Medulla oblongata (tissue), 1 donor: Measurements from ENCODE around the gene GABRR3.
A peak's percentile ranks its signal among the peaks of the same experiment; 100 is the strongest.
"Not testable (repeated sequence)": the region's sequence is repeated elsewhere in the genome, so short reads cannot be mapped to it uniquely, and the experiment has no call there.

ENCODE experiments used
- DNase-seq: peaks from one replicate; pipeline ENCODE4 v3.0.0-alpha.2; 2015; ENCODE audit errors: extremely low spot score

GABRR3 gene

DNA sequence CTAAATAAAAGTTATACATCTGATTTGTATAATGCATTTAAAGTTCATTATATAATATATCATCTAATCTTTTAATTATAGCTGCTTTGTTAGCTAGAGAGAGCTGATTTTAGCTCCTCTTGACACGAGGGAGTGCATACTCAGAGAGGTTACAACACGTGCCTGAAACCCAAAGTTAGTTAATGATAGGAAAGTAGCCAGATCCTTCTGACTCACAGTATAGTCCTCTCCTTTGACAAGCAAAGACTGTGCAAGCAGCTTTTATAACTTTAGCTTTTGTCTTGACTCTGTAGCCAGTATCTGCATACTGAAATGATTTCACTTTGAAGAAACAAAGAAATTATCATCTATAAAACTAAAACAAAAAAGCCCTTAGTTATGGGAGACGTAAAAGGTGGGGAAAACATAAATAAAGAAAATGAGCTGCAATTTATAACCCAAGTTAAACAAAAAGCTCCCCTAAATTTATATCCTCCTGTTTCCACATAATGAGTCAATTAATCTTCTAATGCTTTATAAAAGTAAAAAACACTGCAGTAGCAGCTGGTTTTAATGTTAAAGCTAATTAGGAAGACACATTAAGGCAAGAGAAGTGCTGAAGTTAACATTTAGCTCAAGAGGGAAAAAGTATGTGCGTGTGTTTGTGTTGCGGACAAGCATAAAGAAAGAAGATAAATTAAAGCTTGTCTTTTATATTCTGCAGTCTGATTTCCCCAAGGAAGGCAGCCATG lies 13.1 kb downstream of the GABRR3 start:
- no peak for DNase-seq

DNA sequence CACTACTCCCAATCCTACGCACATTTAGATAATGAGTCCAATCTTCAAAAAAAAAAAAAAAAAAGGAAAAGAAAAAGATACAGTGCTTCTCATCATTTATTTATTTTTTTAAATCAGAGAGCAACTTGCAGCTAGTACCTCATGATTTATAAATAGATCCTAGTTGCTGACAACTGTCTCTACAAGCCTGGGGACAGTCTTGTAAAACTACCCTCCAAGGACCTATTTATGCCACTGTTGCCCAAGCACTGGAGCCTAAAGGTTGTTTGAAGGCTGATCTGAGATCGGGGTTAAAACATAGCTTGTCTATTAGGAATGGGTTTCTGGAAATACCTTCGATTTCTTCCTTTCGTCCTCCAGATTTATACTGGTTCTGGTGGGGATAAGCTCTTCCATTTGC lies 14.7 kb downstream of the GABRR3 start:
- no peak for DNase-seq

DNA sequence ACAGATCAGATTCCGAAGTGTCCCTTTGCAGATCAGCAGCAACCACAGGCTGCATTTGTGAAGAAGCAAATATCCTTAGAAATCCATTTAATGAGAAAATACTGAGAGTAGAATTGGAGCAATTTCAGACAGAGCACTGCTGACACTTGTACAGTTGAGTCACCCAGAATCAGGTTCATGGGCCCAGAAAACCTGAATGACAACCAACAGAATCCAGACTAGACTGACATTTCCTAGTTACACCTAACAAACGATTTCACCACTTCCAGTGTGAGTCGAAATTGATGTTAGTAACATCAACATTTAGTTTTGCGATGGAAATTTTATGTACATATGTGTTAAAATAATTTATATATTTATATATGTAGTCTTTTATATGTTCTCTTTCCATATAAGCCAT lies 16.8 kb downstream of the GABRR3 start:
- DNase-seq = no peak

DNA sequence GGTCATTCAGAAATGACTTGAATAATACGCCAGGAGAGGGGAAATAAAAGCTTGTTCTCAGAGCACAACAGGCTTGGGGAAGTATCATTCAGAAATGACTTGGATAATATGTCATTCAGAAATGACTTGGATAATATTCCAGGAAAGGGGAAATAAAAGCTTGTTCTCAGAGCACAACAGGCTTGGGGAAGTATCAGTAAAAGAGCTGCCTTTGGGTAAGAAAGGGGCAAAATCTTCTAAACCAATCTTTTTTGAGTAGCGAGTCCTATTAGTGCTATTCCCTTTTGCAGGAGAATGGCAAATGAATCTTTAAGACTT lies 20.9 kb downstream of the GABRR3 start:
- no peak for DNase-seq

DNA sequence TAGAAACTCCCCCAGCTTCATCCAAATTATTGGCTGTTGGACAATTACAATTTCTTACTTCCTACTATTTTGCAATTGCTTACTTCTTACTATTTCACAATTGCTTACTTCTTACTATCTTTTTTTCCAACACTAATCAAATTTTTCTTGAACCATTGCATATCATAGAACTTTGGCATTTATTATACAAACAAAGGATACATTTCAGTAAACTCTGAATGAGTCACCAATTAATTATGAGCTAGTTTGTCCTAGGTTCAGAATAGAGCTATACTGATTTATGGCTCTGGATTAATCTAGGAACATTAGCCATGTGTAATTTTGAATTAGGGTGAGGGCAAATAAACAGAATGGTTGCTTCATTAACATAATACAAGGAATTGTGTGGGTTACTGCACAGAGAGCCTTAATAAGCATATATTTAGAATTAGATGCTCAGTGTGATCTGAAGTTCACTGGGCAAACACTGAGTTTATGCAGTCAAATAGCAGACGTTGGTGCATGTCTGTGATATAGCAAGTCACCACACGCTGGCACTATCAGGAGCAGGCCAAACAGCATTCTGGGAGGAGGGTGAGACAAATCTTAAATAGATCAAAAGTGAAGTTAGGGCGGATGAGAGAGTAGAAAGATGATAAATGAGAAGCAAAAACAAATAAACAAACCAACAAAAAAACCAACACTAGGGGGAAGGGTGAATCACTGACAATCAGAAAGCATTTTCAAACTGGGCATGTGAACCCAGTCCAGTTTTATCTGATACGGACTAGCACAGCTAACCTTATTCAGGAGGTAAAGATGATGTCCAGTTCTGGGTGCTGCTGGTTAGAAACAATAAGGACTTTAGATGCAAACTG lies 21.5 kb downstream of the GABRR3 start:
- DNase-seq = no peak

DNA sequence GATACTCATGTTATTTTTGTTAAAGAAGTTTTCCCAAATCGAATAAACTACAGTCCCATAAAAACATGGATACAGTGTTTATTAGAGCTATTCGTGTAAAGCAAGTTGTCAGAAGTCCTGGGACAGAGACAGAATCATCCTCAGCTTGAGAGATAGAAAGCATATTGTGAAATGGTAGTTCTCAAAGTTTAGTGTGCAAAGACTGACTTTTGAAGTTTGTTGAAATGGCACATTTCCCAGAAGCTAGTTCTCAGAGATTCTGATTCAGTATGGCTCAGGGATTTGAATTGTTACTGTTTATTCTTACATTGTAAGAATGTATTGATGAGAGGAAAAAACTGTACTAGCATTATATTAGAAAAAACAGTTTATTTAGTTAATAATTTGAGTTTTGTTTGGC lies 22.1 kb downstream of the GABRR3 start:
- DNase-seq = peak; percentile 19

DNA sequence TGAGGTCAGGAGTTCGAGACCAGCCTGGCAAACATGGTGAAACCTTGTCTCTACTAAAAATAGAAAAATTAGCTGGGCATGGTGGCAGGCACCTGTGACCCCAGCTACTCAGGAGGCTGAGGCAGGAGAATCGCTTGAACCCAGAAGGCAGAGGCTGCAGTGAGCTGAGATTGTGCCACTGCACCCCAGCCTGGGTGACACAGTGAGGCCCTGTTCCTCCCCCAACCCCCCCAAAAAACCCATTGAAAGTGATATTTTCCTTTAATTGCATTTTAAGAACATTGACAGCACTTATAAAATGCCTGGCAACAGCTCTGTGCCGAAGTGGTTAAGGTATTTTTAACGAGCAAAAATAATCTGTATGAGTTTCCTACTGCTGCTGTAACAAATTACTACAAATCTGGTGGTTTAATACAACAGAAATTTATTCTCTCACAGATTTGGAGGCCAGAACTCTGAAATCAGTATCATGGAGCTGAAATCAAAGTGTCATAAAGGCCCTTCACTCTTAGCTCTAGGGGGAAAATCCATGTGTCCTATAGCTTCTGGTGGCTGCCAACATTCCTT lies 24.1 kb downstream of the GABRR3 start:
- DNase-seq = not testable (repeated sequence)

DNA sequence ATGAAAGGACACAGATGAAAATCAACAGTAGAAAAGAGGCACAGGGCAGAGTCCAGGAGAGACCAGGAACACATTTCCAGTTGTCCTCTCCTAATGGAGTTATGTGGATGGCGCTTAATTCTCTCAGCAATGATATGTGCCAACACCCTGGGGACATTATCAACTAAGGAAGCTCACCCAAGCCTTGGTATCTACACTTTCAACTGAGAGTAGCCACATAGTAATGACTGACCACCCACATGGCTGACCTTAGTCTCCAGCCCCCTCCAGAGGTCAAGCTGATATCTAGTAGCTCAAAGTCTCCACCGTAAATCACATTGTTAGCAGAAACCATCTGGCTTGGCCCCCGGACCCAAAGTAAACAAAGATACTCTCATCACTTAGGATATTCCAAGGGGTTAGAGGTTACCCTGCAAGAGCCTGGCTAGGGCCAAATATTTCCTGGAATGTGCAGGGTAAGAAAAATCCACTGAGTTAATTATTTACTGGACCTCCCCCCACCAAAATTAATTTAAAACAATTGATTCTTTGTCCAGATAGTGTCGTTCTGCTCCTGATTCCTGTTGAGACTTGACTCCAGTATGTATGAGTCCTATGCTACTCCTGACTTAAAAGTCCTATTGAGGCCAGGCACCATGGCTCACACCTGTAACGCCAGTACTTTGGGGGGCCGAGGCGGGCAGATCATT lies 24.8 kb downstream of the GABRR3 start:
- DNase-seq = no peak

DNA sequence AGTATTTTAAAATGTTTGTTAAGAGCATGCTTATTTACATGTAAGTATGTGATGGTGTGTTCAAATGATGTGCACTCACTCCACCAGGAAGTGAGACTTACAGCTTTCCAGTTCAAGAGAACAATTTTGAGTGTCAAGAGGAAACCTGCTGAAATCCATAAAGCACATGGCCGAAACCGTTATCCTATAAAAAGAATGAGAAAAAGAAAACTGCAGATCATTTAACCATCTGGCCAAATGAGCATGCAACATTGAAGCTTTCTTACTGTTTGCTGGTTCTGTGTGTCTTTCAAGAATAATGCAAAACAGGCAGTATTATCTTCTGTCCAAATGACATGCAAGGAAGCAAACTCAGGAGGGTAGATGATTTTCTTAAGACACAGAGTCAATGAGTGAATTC lies 26.3 kb downstream of the GABRR3 start:
- no peak for DNase-seq

DNA sequence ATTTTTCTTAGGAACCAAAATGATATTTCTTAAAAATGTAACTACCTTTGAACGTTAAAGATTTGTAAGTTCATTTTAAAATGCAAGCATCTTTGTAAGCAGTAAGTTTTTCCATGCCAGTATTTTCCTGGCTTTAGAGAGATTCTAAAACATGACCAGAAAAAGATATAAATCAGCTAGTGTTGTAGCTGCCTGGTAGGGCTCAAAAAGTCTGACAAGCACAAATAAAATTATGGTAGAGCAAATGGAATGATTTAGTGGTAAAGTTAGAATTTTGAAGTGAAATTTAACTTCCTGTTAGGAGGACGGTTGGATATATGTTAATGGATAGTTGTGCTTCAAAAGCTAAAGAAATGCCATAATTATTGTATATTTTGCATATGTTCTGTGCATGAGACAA lies 29.7 kb downstream of the GABRR3 start:
- no peak for DNase-seq

DNA sequence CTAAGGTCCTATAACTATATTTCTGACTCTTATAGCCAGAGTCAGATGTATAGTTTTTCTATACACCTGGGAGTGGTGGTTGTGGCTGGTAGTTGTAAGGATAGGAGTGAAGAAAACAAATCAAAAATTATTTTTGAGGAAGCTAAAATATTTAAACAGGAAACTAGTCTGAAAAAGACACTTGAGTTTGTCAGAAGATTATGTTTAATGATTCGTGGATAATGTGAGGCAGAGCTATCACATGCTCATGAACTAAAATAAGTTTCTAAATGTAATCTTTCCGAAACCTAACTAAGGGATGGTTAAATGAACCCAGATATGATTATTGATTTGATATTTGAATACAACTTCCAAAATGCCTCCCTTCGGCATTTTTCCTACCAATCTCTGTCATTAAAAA lies 30.4 kb downstream of the GABRR3 start:
- DNase-seq = no peak

DNA sequence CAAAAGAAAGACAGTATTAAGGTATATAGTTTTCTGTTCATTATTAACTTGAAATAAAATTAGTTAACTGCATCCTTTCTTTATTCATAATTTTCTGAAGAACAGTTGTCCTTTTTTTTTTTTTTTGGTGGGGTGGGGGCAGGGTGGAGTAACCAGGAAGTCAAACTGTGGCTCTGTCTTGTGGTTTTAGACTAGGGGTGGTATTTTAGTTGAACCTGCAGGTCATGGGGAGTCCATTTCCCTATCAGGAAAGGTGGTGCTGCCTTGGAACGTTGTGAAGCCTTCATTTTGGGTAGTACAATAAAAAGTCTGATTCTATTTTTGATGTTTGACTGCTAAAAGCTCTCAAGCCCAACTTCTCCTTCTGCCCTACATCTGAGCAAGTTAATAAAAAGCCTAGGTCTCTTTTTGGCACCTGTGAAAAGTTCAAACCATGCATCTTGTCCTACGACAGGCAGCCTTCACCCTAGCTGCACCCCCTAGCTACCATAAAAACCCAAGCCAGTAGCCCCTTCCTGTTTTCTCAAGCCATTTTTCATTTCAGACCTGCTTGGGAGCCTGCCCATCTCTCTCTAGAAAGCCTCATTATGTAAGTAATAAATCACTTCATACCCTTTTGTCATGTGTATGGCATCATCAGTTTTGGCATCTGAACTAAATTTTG lies 31.7 kb downstream of the GABRR3 start:
- DNase-seq = no peak

DNA sequence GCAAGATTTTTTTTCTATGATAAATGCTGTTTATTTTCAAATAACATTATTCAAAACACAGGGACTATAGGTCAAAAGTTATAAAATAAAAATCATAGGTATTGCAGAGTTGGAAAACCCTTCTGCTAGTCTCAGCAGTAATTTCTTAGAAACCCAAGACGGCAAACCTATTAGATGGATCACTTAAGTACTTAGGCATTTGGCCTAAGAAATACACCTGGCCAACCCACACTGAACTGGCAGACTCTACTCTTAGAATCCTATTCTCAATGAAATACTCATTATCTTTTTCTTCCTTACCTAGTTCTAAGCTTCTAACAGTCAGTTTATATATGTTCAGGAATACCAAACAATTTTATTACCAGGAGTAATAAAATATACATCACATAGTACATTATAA lies 32.4 kb downstream of the GABRR3 start:
- no peak for DNase-seq

DNA sequence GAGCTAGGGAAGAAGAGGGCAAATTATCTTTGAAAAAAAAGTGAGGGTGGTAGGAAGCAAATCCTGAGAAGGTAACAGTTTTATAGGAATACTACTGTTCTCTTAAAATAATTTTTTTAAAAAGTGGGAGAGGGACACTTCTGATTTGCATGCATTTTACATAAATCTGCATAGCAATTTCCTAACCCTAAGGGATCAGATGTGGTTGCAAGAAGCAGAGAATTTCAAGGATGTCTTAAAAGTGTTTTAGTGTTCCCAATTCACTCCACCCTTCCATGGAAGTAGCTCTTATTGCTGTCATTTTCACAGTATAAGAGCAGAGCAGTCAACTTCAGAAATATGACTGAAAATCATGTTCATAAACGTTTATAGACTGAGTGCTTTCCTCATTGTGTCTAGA lies 35.1 kb downstream of the GABRR3 start:
- no peak for DNase-seq

DNA sequence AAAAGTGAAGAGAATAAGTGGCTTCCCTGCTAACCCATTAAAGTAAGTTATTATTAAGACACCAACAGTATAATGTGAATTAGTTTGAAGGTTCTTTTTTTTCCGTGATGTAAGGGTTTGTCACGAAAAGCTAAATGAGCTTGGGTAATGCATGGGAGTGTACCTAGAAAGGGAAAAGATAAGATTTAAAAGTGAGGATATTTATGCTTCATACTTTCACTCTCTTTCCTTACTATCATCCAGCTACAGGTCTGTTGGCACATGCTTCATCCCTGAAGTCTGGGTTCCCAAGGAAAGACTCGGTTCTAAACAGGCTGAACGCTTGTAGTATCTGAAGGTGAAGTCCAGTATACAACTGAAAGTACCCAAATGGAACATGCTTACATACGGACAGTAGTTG lies 36.0 kb downstream of the GABRR3 start:
- no peak for DNase-seq

DNA sequence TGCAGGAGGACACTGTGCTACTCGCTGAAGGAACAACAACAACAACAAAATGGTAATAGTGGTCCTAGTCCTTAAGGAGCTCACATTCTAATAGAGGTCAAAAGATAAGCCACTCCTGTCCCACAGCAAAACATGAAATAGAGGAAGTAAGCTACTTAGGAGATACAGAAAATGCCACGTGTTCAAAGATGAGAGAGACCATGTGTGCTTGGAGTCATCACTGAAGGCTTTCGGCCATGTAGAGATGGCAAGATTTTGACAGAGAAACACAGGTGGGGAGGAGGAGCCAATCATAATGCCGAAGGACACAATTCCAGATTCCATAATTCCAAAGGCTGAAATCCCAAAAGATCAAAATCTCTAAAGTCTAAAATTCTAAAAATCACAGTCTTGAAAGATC lies 38.1 kb downstream of the GABRR3 start:
- no peak for DNase-seq

DNA sequence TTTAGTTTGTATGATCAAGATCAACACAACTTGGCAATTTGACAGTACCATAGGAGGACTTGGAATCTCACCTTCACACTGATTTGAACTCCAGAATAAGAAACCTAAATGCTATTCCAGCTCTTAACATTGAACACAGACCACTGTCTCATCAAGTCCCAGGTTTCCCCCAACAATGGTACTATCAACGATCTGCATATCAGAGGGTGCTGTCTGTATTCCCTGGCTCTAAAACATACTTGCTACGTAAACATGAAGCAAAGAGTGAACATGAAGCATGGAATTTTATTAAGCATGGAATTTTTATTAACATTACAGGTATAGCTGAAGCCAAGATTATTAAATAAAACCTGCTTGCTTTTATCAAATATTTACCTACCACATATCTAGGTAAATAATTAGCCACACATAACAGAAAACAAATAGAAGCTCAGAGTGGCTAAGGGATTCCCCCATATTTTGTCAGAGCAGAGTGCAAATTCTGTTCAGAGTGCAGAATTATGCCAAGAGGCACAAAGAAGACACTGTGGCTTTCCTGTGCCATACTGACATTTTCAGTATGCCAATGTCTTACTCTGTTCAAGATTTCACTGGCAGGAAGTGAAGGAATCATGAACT lies 40.7 kb downstream of the GABRR3 start:
- DNase-seq = no peak

DNA sequence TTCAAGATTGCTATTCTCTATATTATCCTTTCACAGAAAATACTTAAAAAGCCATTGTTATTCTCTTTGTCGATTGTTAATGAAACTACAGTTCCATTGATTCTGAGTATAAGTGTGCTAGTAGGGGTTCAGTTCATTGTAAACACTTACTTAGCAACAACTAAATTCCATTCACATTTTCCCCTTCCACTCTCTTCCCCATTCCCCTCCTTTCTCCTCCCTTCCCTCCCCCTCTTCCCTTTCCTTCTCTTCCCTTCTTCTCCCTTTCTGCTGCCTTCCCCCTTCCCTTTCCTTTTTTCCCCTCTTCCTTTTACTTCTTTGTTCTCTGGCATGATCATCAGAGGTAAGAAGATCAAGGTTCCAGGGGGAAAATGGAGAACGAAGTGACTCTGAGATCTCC lies 41.6 kb downstream of the GABRR3 start:
- DNase-seq = no peak

DNA sequence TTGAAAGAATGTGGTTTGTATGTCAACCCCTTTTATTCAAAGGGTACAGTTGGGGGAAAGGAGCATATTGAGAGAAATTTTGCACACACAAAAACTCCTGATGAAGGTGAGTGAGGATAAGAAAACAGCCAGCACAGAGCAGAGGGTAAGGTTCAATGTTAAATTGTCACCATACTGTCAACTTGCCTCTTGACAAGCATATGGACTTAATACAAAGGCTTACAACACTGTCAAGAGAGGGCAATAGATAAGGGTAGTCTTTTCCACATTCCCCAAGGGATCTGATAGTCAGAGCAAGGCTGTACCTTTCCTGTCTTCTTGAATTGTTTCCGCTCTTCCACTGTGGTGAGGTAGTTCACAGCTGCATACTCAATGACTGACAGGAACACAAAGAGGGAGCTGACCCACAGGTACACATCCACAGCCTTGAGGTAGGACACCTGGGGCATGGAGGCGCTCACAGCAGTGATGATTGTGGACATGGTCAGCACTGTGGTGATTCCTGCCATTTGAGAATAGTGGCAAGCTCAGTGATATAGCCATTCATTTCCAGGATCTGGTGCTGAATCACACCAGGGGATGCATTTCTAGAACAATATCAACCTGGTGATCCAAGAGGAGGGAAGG lies 42.5 kb downstream of the GABRR3 start:
- no peak for DNase-seq

DNA sequence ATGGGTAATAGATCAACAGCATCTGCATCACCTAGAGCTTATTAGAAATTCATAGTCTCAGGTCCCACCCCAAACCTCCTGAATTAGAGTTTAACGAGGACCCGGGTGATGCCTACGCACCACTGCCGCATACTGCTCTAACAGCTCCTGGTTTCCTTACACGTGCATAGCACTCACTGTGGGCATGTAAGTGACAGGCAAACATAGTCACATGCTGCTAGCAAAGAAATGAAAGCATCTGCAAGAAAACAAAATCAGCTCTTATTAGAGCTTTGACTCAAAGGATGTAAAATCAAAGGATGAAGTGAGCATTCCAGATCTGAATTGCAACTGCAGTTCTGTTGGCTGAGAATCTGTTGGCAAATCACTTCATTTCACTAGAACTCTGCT lies 43.8 kb downstream of the GABRR3 start:
- DNase-seq = no peak

DNA sequence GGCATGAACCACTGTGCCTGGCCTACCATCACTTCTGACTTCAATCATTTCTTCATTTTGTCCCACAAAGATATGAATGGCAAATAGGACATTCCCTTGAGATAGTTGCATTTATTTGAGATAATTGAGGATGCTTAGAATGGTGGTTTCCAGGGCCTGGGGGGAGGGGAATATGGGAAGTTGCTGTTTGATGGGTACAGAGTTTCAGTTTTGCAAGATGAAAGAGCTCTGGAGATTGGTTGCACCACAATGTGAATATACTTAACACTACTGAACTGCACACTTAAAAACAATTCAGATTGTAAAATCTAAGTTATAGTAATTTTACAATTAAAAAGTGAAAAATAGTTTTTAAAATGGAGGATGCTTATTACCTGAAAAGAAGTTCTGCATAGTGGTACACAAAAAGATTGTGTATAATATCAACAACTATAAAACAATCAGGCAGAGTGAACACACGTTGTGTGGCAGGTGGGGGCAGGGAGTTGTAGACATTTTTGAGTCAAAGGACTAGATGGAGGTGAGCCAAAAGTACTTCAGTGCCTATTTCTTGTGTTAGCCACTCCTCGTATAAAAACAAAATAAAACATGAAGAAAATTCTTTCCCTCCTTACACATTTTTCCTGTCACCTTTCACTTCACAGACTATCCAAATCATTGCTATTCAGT lies 44.4 kb downstream of the GABRR3 start:
- DNase-seq = no peak
